Glomerular endothelial cell (primary cell): ENCODE results near the gene LARP6. TPM values are rescaled to one million over a fixed set of nuclear protein-coding genes. Genes with fewer than 3 reads are reported as not detected.
"Not testable (repeated sequence)": the region's sequence is repeated elsewhere in the genome, so short reads cannot be mapped to it uniquely, and the experiment has no call there.

ENCODE experiments used
- DNase-seq: peaks from one replicate; pipeline ENCODE4 v3.0.0-alpha.2; 2011; ENCODE audit warnings: low read depth, low spot score; ENCODE audit errors: extremely low read depth
- total RNA-seq: library from RNA; depleted of rRNA; stranded (reverse); fragments of >200 nt; gene quantifications from 2 replicates; pipeline ENCODE4 v1.2.3, GENCODE V29; 2015

The LARP6 gene
- 18.4 and 48.9 TPM in 2 replicates for total RNA-seq

DNA sequence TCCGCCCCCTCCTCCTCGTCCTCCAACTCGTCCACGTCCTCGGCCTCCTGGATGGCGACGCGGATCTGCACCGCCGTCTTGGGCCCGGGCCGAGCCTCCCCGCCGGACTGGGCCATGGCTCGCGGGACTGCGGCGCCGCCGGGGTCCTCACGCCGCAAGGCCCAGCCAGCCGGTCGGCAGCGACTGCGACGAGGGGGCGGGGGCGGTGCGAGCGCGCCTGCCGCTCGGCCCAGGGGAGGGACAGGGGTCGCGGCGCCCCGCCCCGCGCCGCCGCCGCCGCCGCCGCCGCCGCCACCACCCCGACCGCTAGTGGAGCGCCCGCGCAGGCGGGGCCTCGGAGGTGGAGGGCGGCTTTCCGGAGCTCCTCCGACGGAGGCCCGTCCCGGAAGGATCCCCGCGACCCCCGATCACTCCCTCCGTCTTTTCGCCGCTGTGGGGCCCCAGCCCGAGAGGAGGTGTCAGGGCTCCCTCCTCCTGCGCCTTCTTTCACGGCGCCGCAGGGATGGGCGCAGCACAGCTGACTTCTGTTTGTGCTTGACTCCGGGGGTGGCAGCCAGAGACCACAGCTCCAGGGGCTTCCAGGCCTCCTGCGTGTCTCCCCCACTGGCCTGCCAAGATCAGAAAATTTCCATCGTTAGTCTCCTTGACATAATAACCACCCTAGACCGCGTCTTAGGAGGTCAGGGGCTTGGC, at the start of gene LARP6:
Gene LARP6 (minus strand): TSS at position 185 of the 693 bp plus-strand sequence. CDS start 69 bp downstream, at position 116.
- DNase-seq, result no peak

DNA sequence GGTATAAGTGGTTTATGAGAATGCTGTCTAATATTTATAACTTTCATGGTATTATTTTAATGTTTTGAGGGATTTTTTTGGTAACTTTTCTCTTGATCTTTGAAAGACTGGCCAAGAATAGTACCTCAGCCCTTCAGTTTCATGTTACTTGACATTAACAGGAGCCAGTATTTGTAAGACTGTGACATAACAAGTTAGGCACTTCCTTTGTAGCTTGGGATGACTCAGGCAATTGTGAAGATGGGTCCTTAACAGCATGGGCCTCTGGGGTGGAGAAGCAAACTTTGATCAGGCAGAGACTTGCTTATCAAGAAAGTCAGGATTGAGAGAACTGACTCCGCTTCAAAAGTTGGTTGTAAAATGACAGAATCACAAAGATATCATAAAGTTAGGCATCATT, 48.1 kb upstream of the LARP6 start:
- DNase-seq, result peak; percentile 39

GRCh38 chr15:70892912-70893560, 39.1 kb upstream of the LARP6 start:
- DNase-seq, result peak; percentile 29

DNA sequence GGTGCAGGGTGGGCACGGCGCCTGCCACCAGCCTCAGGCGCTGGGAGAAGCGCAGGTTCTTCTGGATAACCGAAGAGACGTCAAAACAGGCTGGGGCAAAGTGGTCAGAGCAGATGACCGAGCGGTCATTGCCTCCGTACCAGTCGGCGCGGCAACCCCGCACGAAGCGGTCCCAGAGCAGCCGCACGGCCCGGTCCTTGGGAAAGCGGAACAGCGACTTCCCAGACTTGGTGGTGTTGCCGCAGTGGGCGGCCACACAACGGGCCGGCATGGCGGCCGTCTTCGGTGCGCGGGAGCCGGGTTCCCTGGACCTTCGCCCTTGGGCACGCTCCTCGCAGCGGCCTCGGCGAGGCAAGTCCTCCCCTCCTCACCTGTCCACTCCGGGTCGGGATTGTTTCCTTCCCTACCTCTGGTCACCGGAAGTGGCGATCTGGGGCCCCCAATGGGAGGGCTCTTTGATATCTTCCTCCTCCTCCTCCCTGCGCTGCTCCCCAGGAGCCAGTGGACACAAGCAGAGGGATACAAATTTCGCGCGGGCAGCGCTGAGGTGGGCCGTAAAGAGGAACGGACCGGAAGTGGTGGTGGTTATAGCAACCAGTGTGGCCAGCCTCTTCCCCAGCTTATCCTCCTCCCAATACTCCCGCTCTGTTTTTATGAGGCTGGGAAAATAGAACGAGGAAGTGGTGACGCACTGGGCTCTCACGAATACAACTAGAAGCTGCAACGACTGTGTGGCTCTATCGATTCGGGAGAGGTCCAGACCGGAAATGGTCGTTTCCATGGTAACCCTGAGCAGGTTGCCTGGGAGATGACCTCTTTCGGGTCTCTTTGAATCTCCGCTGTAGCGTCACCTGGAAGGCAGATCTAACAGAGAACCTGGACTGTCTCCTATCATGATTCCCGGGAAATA, 38.3 kb upstream of the LARP6 start, which contains the start of the genes LRRC49 and THAP10:
Gene LRRC49 (plus strand): TSS at position 825 of the 910 bp plus-strand sequence. CDS start 69 bp downstream, at position 894.
Gene THAP10 (minus strand): TSS at position 432 of the 910 bp plus-strand sequence. CDS start 161 bp downstream, at position 271.
- peak; percentile 96 for DNase-seq

DNA sequence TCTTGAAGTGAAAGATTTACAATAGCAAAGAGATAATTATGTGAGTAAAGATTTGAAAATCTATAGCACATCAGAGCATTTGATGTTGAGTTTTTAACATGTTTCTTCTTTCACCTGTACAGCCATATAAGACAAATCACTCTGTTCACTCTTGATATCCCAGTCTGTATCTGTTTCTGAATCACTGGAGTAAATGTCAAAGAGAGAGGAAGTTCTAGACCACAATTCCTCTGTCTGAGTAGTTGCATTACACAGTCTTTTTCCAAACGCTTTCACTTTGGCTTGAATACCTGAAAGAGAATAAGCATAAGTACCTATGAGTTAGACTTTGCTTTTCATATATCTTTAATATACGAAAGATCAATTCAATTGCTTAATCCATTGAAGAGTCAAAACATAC, 28.4 kb upstream of the LARP6 start:
- no peak for DNase-seq

DNA sequence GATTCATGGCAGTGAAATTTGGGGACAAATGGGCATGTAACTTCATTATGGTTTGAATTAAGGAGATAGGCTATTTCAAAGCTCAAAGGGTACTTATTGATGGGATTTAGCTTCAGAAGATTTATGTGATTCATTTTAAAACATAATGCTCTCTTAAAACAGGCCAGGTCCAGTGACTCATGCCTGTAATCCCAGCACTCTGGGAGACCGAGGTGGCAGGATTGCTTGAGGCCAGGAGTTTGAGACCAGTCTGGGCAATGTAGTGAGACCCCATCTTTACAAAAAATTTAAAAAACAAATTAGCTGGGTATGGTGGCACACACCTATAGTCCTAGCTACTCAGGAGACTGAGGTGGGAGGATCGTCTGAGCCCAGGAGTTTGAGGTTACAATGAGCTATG, 26.8 kb upstream of the LARP6 start:
- no peak for DNase-seq

GRCh38 chr15:70879401-70879800, 25.4 kb upstream of the LARP6 start:
- no peak for DNase-seq

- no peak for DNase-seq
Observed at GRCh38 chr15:70876683-70877082, 22.7 kb upstream of the LARP6 start.

DNA sequence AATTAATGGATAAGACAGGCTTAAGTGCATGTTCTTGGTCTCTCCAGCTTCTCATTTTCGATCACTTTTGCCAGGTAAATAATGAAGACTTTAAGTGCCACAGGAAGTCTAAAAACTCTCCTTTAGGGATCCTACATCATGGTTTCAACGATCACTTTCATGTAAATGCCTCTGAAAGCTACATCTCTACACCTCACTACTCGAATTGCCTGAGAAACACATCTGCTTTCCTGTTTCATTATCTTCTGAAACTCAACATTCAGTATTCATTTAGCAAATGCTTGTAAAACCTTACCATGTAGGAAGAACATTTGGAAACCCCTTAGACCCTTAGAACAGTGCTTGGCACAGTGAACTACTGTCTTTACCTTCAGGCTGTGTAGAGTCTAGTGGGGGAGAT, 22.1 kb upstream of the LARP6 start:
- no peak for DNase-seq

- no peak for DNase-seq
Observed at GRCh38 chr15:70875001-70875782, 21.2 kb upstream of the LARP6 start.

- DNase-seq, result no peak
Observed at GRCh38 chr15:70873232-70874054, 19.5 kb upstream of the LARP6 start.

- DNase-seq, result not testable (repeated sequence)
Observed at GRCh38 chr15:70871490-70871889, 17.5 kb upstream of the LARP6 start.

- no peak for DNase-seq
Observed at GRCh38 chr15:70870051-70870450, 16.1 kb upstream of the LARP6 start.

DNA sequence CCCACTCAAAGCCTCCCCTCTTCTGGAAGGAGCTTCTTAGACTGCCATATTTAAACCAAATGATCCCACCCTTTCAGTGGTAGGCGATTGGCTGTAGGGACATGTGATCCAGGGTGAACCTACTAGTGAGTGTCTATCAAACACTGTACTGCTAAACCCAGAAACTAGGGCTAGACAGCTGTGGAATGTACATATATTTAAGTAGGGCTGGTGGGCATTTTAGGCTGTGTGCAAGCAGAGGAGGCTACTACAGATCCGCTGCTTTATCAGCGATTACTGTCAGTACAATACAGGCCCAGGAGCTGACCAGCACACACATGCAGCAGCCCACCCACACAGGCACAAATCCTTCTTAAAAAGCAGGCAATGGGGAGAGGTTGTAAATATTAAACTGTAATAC, 15.4 kb upstream of the LARP6 start:
- no peak for DNase-seq

- DNase-seq, result no peak
Observed at GRCh38 chr15:70867911-70868467, 14.0 kb upstream of the LARP6 start.

- DNase-seq, result no peak
Observed at GRCh38 chr15:70866982-70867641, 13.2 kb upstream of the LARP6 start.

GRCh38 chr15:70863450-70864218, 9.7 kb upstream of the LARP6 start:
- no peak for DNase-seq

DNA sequence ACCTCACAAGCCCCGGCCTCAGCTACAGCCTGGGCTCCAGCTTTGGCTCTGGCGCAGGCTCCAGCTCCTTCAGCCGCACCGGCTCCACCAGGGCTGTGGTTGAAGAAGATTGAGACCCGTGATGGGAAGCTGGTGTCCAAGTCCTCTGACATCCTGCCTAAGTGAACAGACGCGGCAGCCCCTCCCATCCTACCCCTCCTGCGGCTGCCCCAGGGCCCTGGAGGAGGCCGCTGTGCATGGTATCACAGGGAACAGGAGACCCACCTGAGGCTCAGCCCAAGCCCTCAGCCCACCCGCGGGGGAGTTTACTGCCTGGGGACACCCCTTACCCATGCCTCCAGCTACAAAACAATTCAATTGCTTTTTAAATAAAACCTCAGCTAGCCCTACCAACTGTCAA, 6.0 kb upstream of the LARP6 start:
- no peak for DNase-seq
